Stomach (tissue), 4 donors: ENCODE data around the gene SLC35C1.

Experiments
- EP300 ChIP-seq: sonication (generic); formaldehyde crosslinking; IDR thresholded peaks from one replicate; pipeline ENCODE4 v1.6.1; 2017; ENCODE audit warnings: antibody characterized with exemption
- POLR2A ChIP-seq, 4 donors: fragments of 450-650 bp; IDR thresholded peaks; one replicate each; pipeline ENCODE4 v1.6.1; 2016; ENCODE audit warnings: antibody characterized with exemption in 4 of 4, control low read depth in 2 of 4, mild to moderate bottlenecking in 1 of 4, moderate library complexity in 1 of 4
- POLR2AphosphoS5 ChIP-seq, 3 donors: sonication (generic); formaldehyde crosslinking; IDR thresholded peaks; one replicate each; pipeline ENCODE4 v1.6.1; 2016; ENCODE audit warnings: antibody characterized with exemption in 3 of 3
- TF ChIP-seq, protein P1 (sequence below), 7 experiments: fragments of 450-650 bp in 4 of 7; fragments of 200-600 bp in 3 of 7; sonication (generic) in 3 of 7; IDR thresholded peaks; one replicate each; pipeline ENCODE4 v1.5.1; 2016 to 2019; ENCODE audit warnings: antibody characterized with exemption in 7 of 7, control low read depth in 2 of 7, mild to moderate bottlenecking in 1 of 7

DNA sequence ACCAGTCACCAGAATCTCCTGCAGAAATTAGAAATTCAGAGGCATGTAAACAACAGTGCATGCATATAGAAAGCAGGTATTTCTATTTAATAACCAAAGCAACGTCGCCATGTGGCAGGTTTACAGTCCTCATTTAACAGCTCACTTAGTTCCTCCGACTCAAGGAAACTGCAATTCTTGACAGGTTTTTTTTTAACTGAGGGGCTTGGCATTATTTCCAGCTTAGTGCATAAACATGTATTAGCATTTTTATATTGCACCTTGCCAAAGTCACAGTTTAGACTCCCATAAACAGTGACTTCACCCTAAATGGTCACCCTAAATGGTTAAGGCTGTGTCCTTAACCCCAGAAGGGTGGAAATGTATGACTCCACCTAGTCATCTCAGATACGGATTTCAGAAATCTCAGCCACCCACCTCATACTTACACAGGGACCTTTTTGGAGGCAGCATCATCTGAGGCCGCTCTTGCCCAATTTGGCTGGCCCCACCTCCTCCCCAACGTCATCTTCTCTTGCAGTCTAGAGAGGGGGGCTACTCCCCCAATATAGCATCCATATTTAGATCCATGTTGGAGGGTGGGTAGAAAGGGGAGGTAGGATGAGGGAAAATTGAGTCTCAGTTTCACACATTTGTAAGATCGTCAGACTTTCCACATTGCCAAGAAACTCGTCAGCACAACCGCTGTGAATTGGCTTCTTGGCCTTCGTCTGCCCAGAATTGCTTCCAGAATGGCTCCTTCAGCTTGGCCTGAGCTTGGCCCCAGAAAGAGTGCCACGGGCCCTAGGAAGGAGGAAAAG lies 31.8 kb upstream of the SLC35C1 start:
- TF ChIP-seq POLR2A (IDR thresholded peaks at IDR 0.05) (no peak), POLR2AphosphoS5 (IDR thresholded peaks at IDR 0.05) (no peak), EP300 (no peak)
- TF ChIP-seq, protein P1, sequence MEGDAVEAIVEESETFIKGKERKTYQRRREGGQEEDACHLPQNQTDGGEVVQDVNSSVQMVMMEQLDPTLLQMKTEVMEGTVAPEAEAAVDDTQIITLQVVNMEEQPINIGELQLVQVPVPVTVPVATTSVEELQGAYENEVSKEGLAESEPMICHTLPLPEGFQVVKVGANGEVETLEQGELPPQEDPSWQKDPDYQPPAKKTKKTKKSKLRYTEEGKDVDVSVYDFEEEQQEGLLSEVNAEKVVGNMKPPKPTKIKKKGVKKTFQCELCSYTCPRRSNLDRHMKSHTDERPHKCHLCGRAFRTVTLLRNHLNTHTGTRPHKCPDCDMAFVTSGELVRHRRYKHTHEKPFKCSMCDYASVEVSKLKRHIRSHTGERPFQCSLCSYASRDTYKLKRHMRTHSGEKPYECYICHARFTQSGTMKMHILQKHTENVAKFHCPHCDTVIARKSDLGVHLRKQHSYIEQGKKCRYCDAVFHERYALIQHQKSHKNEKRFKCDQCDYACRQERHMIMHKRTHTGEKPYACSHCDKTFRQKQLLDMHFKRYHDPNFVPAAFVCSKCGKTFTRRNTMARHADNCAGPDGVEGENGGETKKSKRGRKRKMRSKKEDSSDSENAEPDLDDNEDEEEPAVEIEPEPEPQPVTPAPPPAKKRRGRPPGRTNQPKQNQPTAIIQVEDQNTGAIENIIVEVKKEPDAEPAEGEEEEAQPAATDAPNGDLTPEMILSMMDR (IDR thresholded peaks at IDR 0.05), result no peak
